Neural progenitor cell (in vitro differentiated cells): Measurements from ENCODE around the gene RHBDL1. TPM values are rescaled to one million over a fixed set of nuclear protein-coding genes. Genes with fewer than 3 reads are reported as not detected.

Experiments
- DNase-seq: peaks from one replicate; pipeline ENCODE4 v3.0.0-alpha.2; 2016; ENCODE audit warnings: low spot score
- H2AFZ ChIP-seq: fragments of 200-600 bp; sonication (generic); replicated peaks from 2 replicates; pipeline ENCODE4 v1.6.1; 2016; ENCODE audit warnings: antibody characterized with exemption
- H3F3A ChIP-seq: fragments of 200-600 bp; sonication (generic); 2 replicates; pipeline ENCODE4 v1.6.1; 2016; ENCODE audit warnings: antibody characterized with exemption, low read depth
- H3K27ac ChIP-seq: fragments of 200-600 bp; sonication (generic); 2 replicates; pipeline ENCODE4 v1.5.1; 2016; ENCODE audit warnings: mild to moderate bottlenecking
- H3K27me3 ChIP-seq: fragments of 200-600 bp; sonication (generic); 2 replicates; pipeline ENCODE4 v1.6.1; 2016; ENCODE audit warnings: mild to moderate bottlenecking, moderate library complexity
- H3K36me3 ChIP-seq: fragments of 200-600 bp; sonication (generic); 2 replicates; pipeline ENCODE4 v1.5.1; 2016
- H3K4me1 ChIP-seq: fragments of 200-600 bp; sonication (generic); 2 replicates; pipeline ENCODE4 v1.6.1; 2016; ENCODE audit warnings: mixed run types
- H3K4me2 ChIP-seq: fragments of 200-600 bp; sonication (generic); 2 replicates; pipeline ENCODE4 v1.6.1; 2016
- H3K4me3 ChIP-seq: fragments of 200-600 bp; sonication (generic); 2 replicates; pipeline ENCODE4 v1.5.1; 2016
- H3K79me2 ChIP-seq: fragments of 200-600 bp; sonication (generic); 2 replicates; pipeline ENCODE4 v1.6.1; 2016; ENCODE audit warnings: low read depth
- H3K9ac ChIP-seq: fragments of 200-600 bp; sonication (generic); 2 replicates; pipeline ENCODE4 v1.6.1; 2016
- H3K9me3 ChIP-seq: fragments of 200-600 bp; sonication (generic); 2 replicates; pipeline ENCODE4 v1.5.1; 2016; ENCODE audit warnings: low read depth
- H4K20me1 ChIP-seq: fragments of 200-600 bp; sonication (generic); 2 replicates; pipeline ENCODE4 v1.6.1; 2016; ENCODE audit warnings: low read depth
- H3K27ac Mint-ChIP-seq: 3 replicates; pipeline ENCODE4 v1.8.0; 2021; ENCODE audit warnings: mixed read lengths
- H3K27me3 Mint-ChIP-seq: 2 replicates; pipeline ENCODE4 v1.8.0; 2022; ENCODE audit warnings: low read depth, mild to moderate bottlenecking, inconsistent platforms, moderate library complexity, mixed read lengths; ENCODE audit not compliant: insufficient read depth
- H3K36me3 Mint-ChIP-seq: 3 replicates; pipeline ENCODE4 v1.8.0; 2021; ENCODE audit warnings: mixed read lengths
- H3K4me1 Mint-ChIP-seq: 3 replicates; pipeline ENCODE4 v1.8.0; 2021; ENCODE audit warnings: mixed read lengths
- H3K4me3 Mint-ChIP-seq: 3 replicates; pipeline ENCODE4 v1.8.0; 2021; ENCODE audit warnings: mild to moderate bottlenecking, moderate library complexity, mixed read lengths
- H3K9me3 Mint-ChIP-seq: 3 replicates; pipeline ENCODE4 v1.8.0; 2020; ENCODE audit warnings: mixed read lengths
- EZH2 ChIP-seq: fragments of 200-600 bp; sonication (generic); IDR thresholded peaks from 2 replicates; pipeline ENCODE4 v1.6.1; 2017; ENCODE audit warnings: antibody characterized with exemption, mild to moderate bottlenecking, moderate library complexity
- EZH2phosphoT487 ChIP-seq: fragments of 200-600 bp; sonication (generic); IDR thresholded peaks from 2 replicates; pipeline ENCODE4 v1.6.1; 2017; ENCODE audit warnings: antibody characterized with exemption
- total RNA-seq: library from RNA; depleted of rRNA; stranded (reverse); fragments of >200 nt; gene quantifications from 2 replicates; pipeline ENCODE4 v1.2.3, GENCODE V29; 2015; ENCODE audit warnings: low replicate concordance
- TF ChIP-seq, protein P1 (sequence below): fragments of 200-600 bp; sonication (generic); IDR thresholded peaks from 2 replicates; pipeline ENCODE4 v1.5.1; 2017; ENCODE audit warnings: antibody characterized with exemption, mild to moderate bottlenecking

The RHBDL1 gene
- total RNA-seq, 1 donor from 2014 or later: 0.28 TPM

DNA sequence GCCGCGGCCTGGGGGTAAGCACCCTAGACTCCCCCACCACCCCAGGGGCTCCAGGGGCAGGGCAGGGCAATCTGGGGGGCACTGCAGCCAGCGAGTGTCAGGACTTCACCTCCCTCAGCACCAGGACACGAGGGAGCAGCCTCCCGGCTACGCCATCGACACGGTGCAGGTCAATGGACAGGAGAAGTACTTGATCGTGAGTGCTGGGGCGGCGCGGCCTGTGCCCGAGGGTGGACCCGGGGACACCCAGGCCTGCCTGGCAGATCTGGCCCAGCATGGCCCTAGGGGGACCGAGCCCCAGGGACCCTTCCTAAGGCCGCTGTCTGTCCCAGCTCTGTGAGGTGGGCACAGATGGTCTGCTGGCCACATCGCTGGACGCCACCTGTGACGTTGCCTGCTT, 3.1 kb upstream of the RHBDL1 start:
- Histone ChIP-seq H3F3A (peaks cover 25% of the 10 kb centered on the region), H3K4me2 (no peak overlapping the region), H3K79me2 (peaks cover 15% of the 10 kb centered on the region), H2AFZ (no peak overlapping the region), H3K4me1 (peaks cover 15% of the 10 kb centered on the region), H3K4me3 (no peak overlapping the region), H3K9ac (no peak overlapping the region), H3K27ac (no peak overlapping the region), H3K36me3 (no peaks in the 10 kb centered on the region), H3K27me3 (peaks cover 17% of the 10 kb centered on the region), H3K9me3 (no peaks in the 10 kb centered on the region), H4K20me1 (peaks cover 39% of the 10 kb centered on the region)
- Mint-ChIP-seq H3K27ac (no peak overlapping the region), H3K36me3 (no peaks in the 10 kb centered on the region), H3K27me3 (peaks cover 5% of the 10 kb centered on the region), H3K9me3 (no peaks in the 10 kb centered on the region), H3K4me1 (peaks cover 3% of the 10 kb centered on the region), H3K4me3 (no peak overlapping the region)
- TF ChIP-seq EZH2phosphoT487 (no peak), EZH2 (no peak)
- TF ChIP-seq, protein P1, sequence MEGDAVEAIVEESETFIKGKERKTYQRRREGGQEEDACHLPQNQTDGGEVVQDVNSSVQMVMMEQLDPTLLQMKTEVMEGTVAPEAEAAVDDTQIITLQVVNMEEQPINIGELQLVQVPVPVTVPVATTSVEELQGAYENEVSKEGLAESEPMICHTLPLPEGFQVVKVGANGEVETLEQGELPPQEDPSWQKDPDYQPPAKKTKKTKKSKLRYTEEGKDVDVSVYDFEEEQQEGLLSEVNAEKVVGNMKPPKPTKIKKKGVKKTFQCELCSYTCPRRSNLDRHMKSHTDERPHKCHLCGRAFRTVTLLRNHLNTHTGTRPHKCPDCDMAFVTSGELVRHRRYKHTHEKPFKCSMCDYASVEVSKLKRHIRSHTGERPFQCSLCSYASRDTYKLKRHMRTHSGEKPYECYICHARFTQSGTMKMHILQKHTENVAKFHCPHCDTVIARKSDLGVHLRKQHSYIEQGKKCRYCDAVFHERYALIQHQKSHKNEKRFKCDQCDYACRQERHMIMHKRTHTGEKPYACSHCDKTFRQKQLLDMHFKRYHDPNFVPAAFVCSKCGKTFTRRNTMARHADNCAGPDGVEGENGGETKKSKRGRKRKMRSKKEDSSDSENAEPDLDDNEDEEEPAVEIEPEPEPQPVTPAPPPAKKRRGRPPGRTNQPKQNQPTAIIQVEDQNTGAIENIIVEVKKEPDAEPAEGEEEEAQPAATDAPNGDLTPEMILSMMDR: no peak
- DNase-seq: no peak

DNA sequence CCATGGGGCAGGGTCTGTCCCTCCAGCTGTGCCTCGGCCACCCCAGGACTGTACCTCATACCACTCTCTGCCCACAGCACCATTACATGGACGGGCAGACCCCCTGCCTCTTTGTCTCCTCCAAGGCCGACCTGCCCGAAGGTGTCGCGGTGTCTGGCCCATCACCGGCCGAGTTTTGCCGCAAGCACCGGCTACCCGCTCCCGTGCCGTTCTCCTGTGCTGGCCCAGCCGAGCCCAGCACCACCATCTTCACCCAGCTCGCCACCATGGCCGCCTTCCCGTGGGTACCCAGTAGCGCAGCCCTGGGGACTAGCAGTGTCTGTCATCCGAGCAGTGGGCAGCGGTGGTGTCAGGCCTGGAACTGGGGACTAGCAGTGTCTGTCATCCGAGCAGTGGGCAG, 2.6 kb upstream of the RHBDL1 start:
- Histone ChIP-seq H3K4me3 (no peak overlapping the region), H2AFZ (no peak overlapping the region), H3K79me2 (peaks cover 15% of the 10 kb centered on the region), H3K27me3 (peaks cover 17% of the 10 kb centered on the region), H4K20me1 (peaks cover 39% of the 10 kb centered on the region), H3K9me3 (no peaks in the 10 kb centered on the region), H3K27ac (no peak overlapping the region), H3K9ac (no peak overlapping the region), H3K36me3 (no peaks in the 10 kb centered on the region), H3K4me2 (no peak overlapping the region), H3K4me1 (peaks cover 12% of the 10 kb centered on the region), H3F3A (peaks cover 25% of the 10 kb centered on the region)
- no peaks in the 10 kb centered on the region for H3K9me3 Mint-ChIP-seq
- H3K27ac Mint-ChIP-seq: no peak overlapping the region
- H3K27me3 Mint-ChIP-seq: peaks cover 5% of the 10 kb centered on the region
- no peak overlapping the region for H3K4me3 Mint-ChIP-seq
- no peak for DNase-seq
- TF ChIP-seq EZH2phosphoT487 (no peak), EZH2 (no peak)
- TF ChIP-seq, protein P1: no peak
- H3K4me1 Mint-ChIP-seq: no peaks in the 10 kb centered on the region
- H3K36me3 Mint-ChIP-seq: no peaks in the 10 kb centered on the region

DNA sequence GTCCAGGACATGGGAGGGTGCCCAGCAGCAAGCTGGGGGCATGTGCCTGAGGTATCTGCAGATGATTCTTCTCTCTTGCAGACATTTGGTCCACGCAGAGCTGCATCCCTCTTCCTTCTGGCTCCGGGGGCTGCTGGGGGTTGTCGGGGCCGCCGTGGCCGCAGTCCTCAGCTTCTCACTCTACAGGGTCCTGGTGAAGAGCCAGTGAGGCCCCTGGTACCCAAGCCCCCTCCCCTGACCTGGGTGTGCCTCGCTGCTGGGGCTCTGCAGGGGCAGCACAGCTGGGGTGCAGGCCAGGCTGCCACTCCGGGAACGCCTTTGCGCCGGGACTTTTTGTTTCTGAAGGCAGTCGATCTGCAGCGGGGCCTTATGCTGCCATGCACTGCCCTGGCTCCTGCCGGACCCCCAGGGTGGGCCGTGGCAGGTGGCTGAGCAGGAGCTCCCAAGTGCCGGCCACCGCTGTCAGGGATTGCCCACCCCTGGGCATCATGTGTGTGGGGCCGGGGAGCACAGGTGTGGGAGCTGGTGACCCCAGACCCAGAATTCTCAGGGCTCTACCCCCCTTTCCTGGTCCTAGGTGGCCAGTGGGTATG, 2.0 kb upstream of the RHBDL1 start:
- peaks cover 26% of the 10 kb centered on the region for H3F3A ChIP-seq
- no peak overlapping the region for H3K27ac Mint-ChIP-seq
- H3K4me1 ChIP-seq: peaks cover 12% of the 10 kb centered on the region
- TF ChIP-seq, protein P1: no peak
- TF ChIP-seq EZH2phosphoT487 (no peak), EZH2 (no peak)
- no peaks in the 10 kb centered on the region for H3K9me3 ChIP-seq
- peaks cover 10% of the 10 kb centered on the region for H3K79me2 ChIP-seq
- peaks cover 17% of the 10 kb centered on the region for H3K27me3 ChIP-seq
- H3K4me3 ChIP-seq: no peak overlapping the region
- H3K9me3 Mint-ChIP-seq: no peaks in the 10 kb centered on the region
- peaks cover 5% of the 10 kb centered on the region for H3K27me3 Mint-ChIP-seq
- H3K9ac ChIP-seq: no peak overlapping the region
- H3K4me2 ChIP-seq: no peak overlapping the region
- no peak for DNase-seq
- no peak overlapping the region for H2AFZ ChIP-seq
- H3K27ac ChIP-seq: no peak overlapping the region
- peaks cover 38% of the 10 kb centered on the region for H4K20me1 ChIP-seq
- no peaks in the 10 kb centered on the region for H3K36me3 ChIP-seq
- H3K4me1 Mint-ChIP-seq: no peaks in the 10 kb centered on the region
- H3K36me3 Mint-ChIP-seq: no peaks in the 10 kb centered on the region
- no peak overlapping the region for H3K4me3 Mint-ChIP-seq
